NT2/D1 (cell line): ENCODE results near the gene ANKRD42.
A peak's percentile ranks its signal among the peaks of the same experiment; 100 is the strongest.
"Not testable (repeated sequence)": the region's sequence is repeated elsewhere in the genome, so short reads cannot be mapped to it uniquely, and the experiment has no call there.

Experiments
- DNase-seq: peaks from one replicate; pipeline ENCODE4 v3.0.0-alpha.2; 2011; ENCODE audit warnings: low read depth, low spot score
- H3K27me3 ChIP-seq: 2 replicates; pipeline ENCODE4 v1.6.0; 2011; ENCODE audit warnings: mild to moderate bottlenecking; ENCODE audit not compliant: insufficient read length, insufficient read depth
- H3K36me3 ChIP-seq: 2 replicates; pipeline ENCODE4 v1.6.1; 2011; ENCODE audit warnings: mild to moderate bottlenecking, low read length, mixed read lengths; ENCODE audit not compliant: insufficient read depth, insufficient read length
- H3K4me1 ChIP-seq: 2 replicates; pipeline ENCODE4 v1.5.1; 2011; ENCODE audit not compliant: insufficient read depth, insufficient read length
- H3K4me3 ChIP-seq: 2 replicates; pipeline ENCODE4 v1.5.1; 2011; ENCODE audit warnings: low read depth; ENCODE audit not compliant: insufficient read length
- H3K9ac ChIP-seq: 2 replicates; pipeline ENCODE4 v1.6.0; 2011; ENCODE audit warnings: low read depth; ENCODE audit not compliant: insufficient read length
- H3K9me3 ChIP-seq: 2 replicates; pipeline ENCODE4 v1.5.1; 2011; ENCODE audit warnings: mild to moderate bottlenecking, low read length; ENCODE audit not compliant: insufficient read depth
- SUZ12 ChIP-seq: IDR thresholded peaks from 2 replicates; pipeline ENCODE4 v1.6.1; 2011; ENCODE audit not compliant: insufficient read length, insufficient read depth; ENCODE audit errors: extremely low read depth
- YY1 ChIP-seq: IDR thresholded peaks from 2 replicates; pipeline ENCODE4 v1.6.1; 2011; ENCODE audit not compliant: insufficient read length, insufficient read depth
- ZNF274 ChIP-seq: IDR thresholded peaks from 2 replicates; pipeline ENCODE4 v1.6.1; 2011; ENCODE audit warnings: mild to moderate bottlenecking, low read depth, low read length

ANKRD42 gene

GRCh38 chr11:83249972-83250593 lies 56.6 kb downstream of the ANKRD42 start:
- H3K4me3 ChIP-seq = no peak overlapping the region

GRCh38 chr11:83252266-83252665 lies 58.8 kb downstream of the ANKRD42 start:
- no peak overlapping the region for H3K9ac ChIP-seq
- peaks cover 12% of the 10 kb centered on the region for H3K36me3 ChIP-seq
- no peak for DNase-seq
- no peaks in the 10 kb centered on the region for H3K9me3 ChIP-seq
- H3K4me1 ChIP-seq = no peaks in the 10 kb centered on the region
- H3K27me3 ChIP-seq = no peaks in the 10 kb centered on the region
- TF ChIP-seq ZNF274 (no peak), YY1 (no peak), SUZ12 (no peak)
- no peak overlapping the region for H3K4me3 ChIP-seq

More at GRCh38 chr11:83249972-83250593, 56.6 kb downstream of the ANKRD42 start:
- Histone ChIP-seq H3K4me1 (no peaks in the 10 kb centered on the region), H3K9me3 (no peaks in the 10 kb centered on the region), H3K9ac (no peak overlapping the region), H3K36me3 (peaks cover 3% of the 10 kb centered on the region), H3K27me3 (no peaks in the 10 kb centered on the region)
- TF ChIP-seq YY1 = no peak
- DNase-seq = peak; percentile 23

GRCh38 chr11:83252941-83253340 lies 59.4 kb downstream of the ANKRD42 start:
- no peak overlapping the region for H3K4me3 ChIP-seq
- H3K9ac ChIP-seq = no peak overlapping the region
- H3K9me3 ChIP-seq = no peaks in the 10 kb centered on the region
- DNase-seq = no peak
- no peak for TF ChIP-seq YY1
- no peak for TF ChIP-seq SUZ12
- TF ChIP-seq ZNF274 = no peak
- H3K36me3 ChIP-seq = peaks cover 18% of the 10 kb centered on the region
- no peaks in the 10 kb centered on the region for H3K27me3 ChIP-seq
- H3K4me1 ChIP-seq = no peaks in the 10 kb centered on the region

GRCh38 chr11:83255366-83255765 lies 61.9 kb downstream of the ANKRD42 start:
- no peaks in the 10 kb centered on the region for H3K4me1 ChIP-seq
- H3K9me3 ChIP-seq = no peaks in the 10 kb centered on the region
- H3K36me3 ChIP-seq = peaks cover 36% of the 10 kb centered on the region
- no peak for DNase-seq
- no peak for TF ChIP-seq SUZ12
- no peak for TF ChIP-seq YY1
- no peak for TF ChIP-seq ZNF274
- no peaks in the 10 kb centered on the region for H3K27me3 ChIP-seq
- H3K4me3 ChIP-seq = no peak overlapping the region
- H3K9ac ChIP-seq = no peak overlapping the region

- H3K4me3 ChIP-seq = no peak overlapping the region
- H3K4me1 ChIP-seq = no peaks in the 10 kb centered on the region
- DNase-seq = no peak
- peaks cover 48% of the 10 kb centered on the region for H3K36me3 ChIP-seq
- TF ChIP-seq YY1 = no peak
- no peak for TF ChIP-seq SUZ12
- TF ChIP-seq ZNF274 = no peak
- no peak overlapping the region for H3K9ac ChIP-seq
- H3K27me3 ChIP-seq = no peaks in the 10 kb centered on the region
- H3K9me3 ChIP-seq = no peaks in the 10 kb centered on the region
Observed at GRCh38 chr11:83256602-83257340, 63.3 kb downstream of the ANKRD42 start.

GRCh38 chr11:83257761-83258168 lies 64.3 kb downstream of the ANKRD42 start:
- Histone ChIP-seq H3K4me1 (no peaks in the 10 kb centered on the region), H3K9me3 (no peaks in the 10 kb centered on the region), H3K27me3 (no peaks in the 10 kb centered on the region), H3K4me3 (no peak overlapping the region), H3K36me3 (peaks cover 54% of the 10 kb centered on the region), H3K9ac (no peak overlapping the region)
- TF ChIP-seq YY1 (no peak), ZNF274 (no peak), SUZ12 (no peak)
- no peak for DNase-seq

- TF ChIP-seq ZNF274 (no peak), SUZ12 (no peak), YY1 (no peak)
- H3K4me3 ChIP-seq = no peak overlapping the region
- H3K9me3 ChIP-seq = no peaks in the 10 kb centered on the region
- DNase-seq = no peak
- peaks cover 67% of the 10 kb centered on the region for H3K36me3 ChIP-seq
- H3K9ac ChIP-seq = no peak overlapping the region
- H3K27me3 ChIP-seq = no peaks in the 10 kb centered on the region
- H3K4me1 ChIP-seq = no peaks in the 10 kb centered on the region
Observed at GRCh38 chr11:83259559-83259958, 66.0 kb downstream of the ANKRD42 start.

GRCh38 chr11:83265331-83265730 lies 71.8 kb downstream of the ANKRD42 start:
- H3K4me3 ChIP-seq = no peak overlapping the region
- DNase-seq = no peak
- H3K36me3 ChIP-seq = peaks cover 45% of the 10 kb centered on the region
- H3K4me1 ChIP-seq = no peaks in the 10 kb centered on the region
- TF ChIP-seq SUZ12 (no peak), ZNF274 (no peak), YY1 (no peak)
- H3K9me3 ChIP-seq = no peaks in the 10 kb centered on the region
- H3K27me3 ChIP-seq = no peaks in the 10 kb centered on the region
- no peak overlapping the region for H3K9ac ChIP-seq

- DNase-seq, H3K9ac ChIP-seq, H3K4me1 ChIP-seq, H3K4me3 ChIP-seq, H3K9me3 ChIP-seq, H3K27me3 ChIP-seq: not testable (repeated sequence)
- H3K36me3 ChIP-seq = peaks cover 36% of the 10 kb centered on the region
Observed at GRCh38 chr11:83269080-83269479, 75.6 kb downstream of the ANKRD42 start.

GRCh38 chr11:83271734-83272133 lies 78.2 kb downstream of the ANKRD42 start:
- H3K27me3 ChIP-seq, H3K4me1 ChIP-seq, H3K4me3 ChIP-seq, H3K9me3 ChIP-seq, H3K9ac ChIP-seq, DNase-seq: not testable (repeated sequence)
- peaks cover 39% of the 10 kb centered on the region for H3K36me3 ChIP-seq
